Measurements from ENCODE around the gene PTX4. TPM values are rescaled to one million over a fixed set of nuclear protein-coding genes. Genes with fewer than 3 reads are reported as not detected.

The PTX4 gene
- total and polyA plus RNA-seq, 9 of the 15 experiments (the other 6 are each of a cell fraction or from before 2014, with no cell fraction given), result 0.11 TPM; not detected in 8

- TF ChIP-seq, protein P1, sequence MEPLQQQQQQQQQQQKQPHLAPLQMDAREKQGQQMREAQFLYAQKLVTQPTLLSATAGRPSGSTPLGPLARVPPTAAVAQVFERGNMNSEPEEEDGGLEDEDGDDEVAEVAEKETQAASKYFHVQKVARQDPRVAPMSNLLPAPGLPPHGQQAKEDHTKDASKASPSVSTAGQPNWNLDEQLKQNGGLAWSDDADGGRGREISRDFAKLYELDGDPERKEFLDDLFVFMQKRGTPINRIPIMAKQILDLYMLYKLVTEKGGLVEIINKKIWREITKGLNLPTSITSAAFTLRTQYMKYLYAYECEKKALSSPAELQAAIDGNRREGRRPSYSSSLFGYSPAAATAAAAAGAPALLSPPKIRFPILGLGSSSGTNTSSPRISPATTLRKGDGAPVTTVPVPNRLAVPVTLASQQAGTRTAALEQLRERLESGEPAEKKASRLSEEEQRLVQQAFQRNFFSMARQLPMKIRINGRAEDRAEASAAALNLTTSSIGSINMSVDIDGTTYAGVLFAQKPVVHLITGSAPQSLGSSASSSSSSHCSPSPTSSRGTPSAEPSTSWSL (CRISPR knock-in tag; IDR thresholded peaks at IDR 0.05; ENCODE audit: borderline replicate concordance), result no peak
- TF ChIP-seq BRCA1 (IDR thresholded peaks at IDR 0.05), result no peak
- no peak for TF ChIP-seq BRCA1 (CRISPR knock-in tag; IDR thresholded peaks at IDR 0.05)
- TF ChIP-seq, protein P2, sequence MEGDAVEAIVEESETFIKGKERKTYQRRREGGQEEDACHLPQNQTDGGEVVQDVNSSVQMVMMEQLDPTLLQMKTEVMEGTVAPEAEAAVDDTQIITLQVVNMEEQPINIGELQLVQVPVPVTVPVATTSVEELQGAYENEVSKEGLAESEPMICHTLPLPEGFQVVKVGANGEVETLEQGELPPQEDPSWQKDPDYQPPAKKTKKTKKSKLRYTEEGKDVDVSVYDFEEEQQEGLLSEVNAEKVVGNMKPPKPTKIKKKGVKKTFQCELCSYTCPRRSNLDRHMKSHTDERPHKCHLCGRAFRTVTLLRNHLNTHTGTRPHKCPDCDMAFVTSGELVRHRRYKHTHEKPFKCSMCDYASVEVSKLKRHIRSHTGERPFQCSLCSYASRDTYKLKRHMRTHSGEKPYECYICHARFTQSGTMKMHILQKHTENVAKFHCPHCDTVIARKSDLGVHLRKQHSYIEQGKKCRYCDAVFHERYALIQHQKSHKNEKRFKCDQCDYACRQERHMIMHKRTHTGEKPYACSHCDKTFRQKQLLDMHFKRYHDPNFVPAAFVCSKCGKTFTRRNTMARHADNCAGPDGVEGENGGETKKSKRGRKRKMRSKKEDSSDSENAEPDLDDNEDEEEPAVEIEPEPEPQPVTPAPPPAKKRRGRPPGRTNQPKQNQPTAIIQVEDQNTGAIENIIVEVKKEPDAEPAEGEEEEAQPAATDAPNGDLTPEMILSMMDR (IDR thresholded peaks at IDR 0.05 in 2 of 3, conservative IDR thresholded peaks at IDR 0.05 in 1 of 3; ENCODE audit: insufficient read depth in 2 of 3, low read depth in 1 of 3, low read length in 3 of 3), result peak in 1 of 3 experiments; percentile 10; a peak in 1 of 6 replicates
- TF ChIP-seq NUFIP1 (IDR thresholded peaks at IDR 0.05; ENCODE audit: partially characterized antibody), result no peak
- no peak for TF ChIP-seq RFX7 (CRISPR knock-in tag; IDR thresholded peaks at IDR 0.05)
- no peak for TF ChIP-seq CHCHD3 (CRISPR knock-in tag; IDR thresholded peaks at IDR 0.05)
- no peak for TF ChIP-seq ZMIZ1 (IDR thresholded peaks at IDR 0.05; ENCODE audit: low read depth in 2 of 2, low read length in 2 of 2)
- no peak for TF ChIP-seq TAF7 (tag; IDR thresholded peaks at IDR 0.05)
- TF ChIP-seq UBTF (IDR thresholded peaks at IDR 0.05; ENCODE audit: borderline replicate concordance in 1 of 2, low read depth in 2 of 2, low read length in 2 of 2), result no peak
- peak; percentile 23 for TF ChIP-seq TBP (optimal IDR thresholded peaks at IDR 0.05; ENCODE audit: low read depth, low read length)
- TF ChIP-seq HIVEP1 (CRISPR knock-in tag; IDR thresholded peaks at IDR 0.05), result no peak
- no peak for TF ChIP-seq MCM7 (IDR thresholded peaks at IDR 0.05)
- no peak for TF ChIP-seq ZNF785 (CRISPR knock-in tag; IDR thresholded peaks at IDR 0.05)
- no peak for TF ChIP-seq SFPQ (IDR thresholded peaks at IDR 0.05; ENCODE audit: low read depth, low read length)
- TF ChIP-seq BRD9 (IDR thresholded peaks at IDR 0.05; ENCODE audit: low read depth, partially characterized antibody), result no peak
Observed at GRCh38 chr16:1474082-1474795, 14.5 kb downstream of the PTX4 start (continued).
